GM19351 (cell line): ENCODE results near the gene IFNA17.
"Not testable (repeated sequence)": the region's sequence is repeated elsewhere in the genome, so short reads cannot be mapped to it uniquely, and the experiment has no call there.

Source experiments
- ATAC-seq: cut with Tn5 transposase; IDR thresholded peaks from one replicate; pipeline ENCODE4 v1.9.1; 2021; ENCODE audit warnings: mild to moderate bottlenecking, moderate library complexity; ENCODE audit not compliant: unreplicated experiment

IFNA17 gene

GRCh38 chr9:21228122-21228521 lies at the start of gene IFNA17:
TSS of gene IFNA17 (minus strand) at chr9:21228222. CDS start at chr9:21228173, 49 bp downstream.
- no peak for ATAC-seq

- ATAC-seq, result no peak
Observed at GRCh38 chr9:21268347-21268657, 40.3 kb upstream of the IFNA17 start.

- ATAC-seq, result peak; percentile 66
Observed at GRCh38 chr9:21267485-21268346, 39.7 kb upstream of the IFNA17 start.

- ATAC-seq, result no peak
Observed at GRCh38 chr9:21266733-21267484, 38.9 kb upstream of the IFNA17 start.

- no peak for ATAC-seq
Observed at GRCh38 chr9:21265421-21266189, 37.6 kb upstream of the IFNA17 start.

- ATAC-seq, result no peak
Observed at GRCh38 chr9:21255538-21256212, 27.7 kb upstream of the IFNA17 start.

- peak; percentile 79 for ATAC-seq
Observed at GRCh38 chr9:21252721-21253547, 24.9 kb upstream of the IFNA17 start.

GRCh38 chr9:21251638-21252037 lies 23.6 kb upstream of the IFNA17 start:
- ATAC-seq, result no peak

GRCh38 chr9:21251190-21251589 lies 23.2 kb upstream of the IFNA17 start:
- ATAC-seq, result no peak

GRCh38 chr9:21244836-21245235 lies 16.8 kb upstream of the IFNA17 start:
- peak; percentile 63 for ATAC-seq

- no peak for ATAC-seq
Observed at GRCh38 chr9:21239911-21240310, 11.9 kb upstream of the IFNA17 start, which contains the start of gene IFNA14. TSS of gene IFNA14 (minus strand) at chr9:21240005. CDS start at chr9:21239935, 70 bp downstream.

- ATAC-seq, result not testable (repeated sequence)
Observed at GRCh38 chr9:21236360-21236714, 8.3 kb upstream of the IFNA17 start.

- ATAC-seq, result peak; percentile 90
Observed at GRCh38 chr9:21235468-21236359, 7.7 kb upstream of the IFNA17 start.

- ATAC-seq, result no peak
Observed at GRCh38 chr9:21234153-21234687, 6.2 kb upstream of the IFNA17 start.

- no peak for ATAC-seq
Observed at GRCh38 chr9:21233258-21233657, 5.2 kb upstream of the IFNA17 start.

GRCh38 chr9:21217211-21217610 lies 10.8 kb downstream of the IFNA17 start, which contains the start of gene IFNA16:
TSS of gene IFNA16 (minus strand) at chr9:21217311. CDS start at chr9:21217305, 6 bp downstream.
- ATAC-seq, result not testable (repeated sequence)

GRCh38 chr9:21213411-21214326 lies 14.4 kb downstream of the IFNA17 start:
- ATAC-seq, result peak; percentile 81
